ENCODE results near the gene SAMMSON.

SAMMSON gene

DNA sequence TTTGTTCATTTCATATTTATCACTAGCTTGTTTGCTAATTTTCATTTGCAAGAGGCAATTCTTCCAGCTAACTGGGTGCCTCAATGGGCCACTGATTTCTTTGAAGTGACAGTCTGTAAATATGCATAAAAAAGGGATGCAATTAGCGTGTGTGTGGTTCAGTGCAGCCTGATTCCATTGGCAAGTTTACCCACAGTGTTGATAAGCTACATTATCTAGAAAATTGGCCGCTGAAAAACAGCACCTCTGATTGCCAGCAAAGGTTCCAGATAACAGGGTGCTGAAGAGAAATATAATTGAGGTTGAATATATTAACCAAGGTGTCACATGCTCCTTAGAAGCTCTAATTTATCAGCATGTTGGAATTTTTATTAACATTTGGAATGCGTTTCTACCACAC, 76.9 kb downstream of the SAMMSON start:
- Mint-ChIP-seq H3K4me3 (no peak overlapping the region), H3K9me3 (peaks cover 1% of the 10 kb centered on the region in 2 donors), H3K27ac (no peak overlapping the region), H3K4me1 (ENCODE audit: low read depth in 2 of 2) (no peaks in the 10 kb centered on the region), H3K36me3 (ENCODE audit: insufficient read depth) (no peaks in the 10 kb centered on the region), H3K27me3 (peaks cover 2 to 9% of the 10 kb centered on the region in 2 donors)
- ATAC-seq (replicated peaks) = no peak
- DNase-seq = no peak

DNA sequence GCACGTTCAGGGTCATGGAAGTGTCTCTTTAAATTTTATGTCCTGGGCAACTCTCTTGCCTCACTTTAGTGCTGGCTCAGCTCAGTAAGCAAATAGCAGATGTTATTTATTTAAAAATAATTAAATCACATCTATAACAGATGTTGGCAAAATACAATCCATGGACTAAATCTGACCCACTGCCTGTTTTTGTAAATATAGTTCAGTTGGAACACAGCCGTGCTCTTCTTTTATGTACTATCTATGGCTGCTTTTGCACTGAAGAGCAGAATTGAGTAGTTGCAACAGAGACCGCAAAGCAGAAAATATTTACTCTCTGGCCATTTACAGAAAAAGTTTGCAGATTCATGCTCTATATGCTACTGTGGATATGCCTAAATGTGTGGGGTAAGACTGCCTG, 79.2 kb downstream of the SAMMSON start:
- Mint-ChIP-seq H3K36me3 (ENCODE audit: insufficient read depth) (no peaks in the 10 kb centered on the region), H3K9me3 (peaks cover 4 to 8% of the 10 kb centered on the region in 2 donors), H3K27me3 (peaks cover 8 to 9% of the 10 kb centered on the region in 2 donors), H3K4me3 (no peak overlapping the region), H3K27ac (no peak overlapping the region), H3K4me1 (ENCODE audit: low read depth in 2 of 2) (no peaks in the 10 kb centered on the region)
- DNase-seq (no peak), ATAC-seq (replicated peaks) (no peak)

DNA sequence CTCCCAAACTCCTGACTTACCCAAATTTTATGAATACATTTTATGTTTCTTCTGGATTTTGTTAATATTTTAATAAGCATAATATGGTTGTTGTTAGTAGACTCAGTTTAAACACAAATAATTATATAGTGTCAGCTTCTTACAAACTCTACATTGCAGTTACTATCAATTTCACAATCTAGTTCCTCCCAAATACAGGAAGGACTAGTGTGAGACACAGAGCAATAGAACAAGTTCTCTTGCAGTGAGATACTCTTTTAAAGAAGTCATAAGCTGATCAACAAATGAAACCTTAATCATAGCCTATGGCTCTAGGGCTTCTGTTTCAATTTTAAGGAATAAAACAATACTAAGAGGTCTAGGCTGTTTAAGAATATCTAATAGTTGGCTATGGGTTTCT, 86.1 kb downstream of the SAMMSON start:
- DNase-seq (no peak), ATAC-seq (replicated peaks) (no peak)
- Mint-ChIP-seq H3K9me3 (peaks cover 4 to 8% of the 10 kb centered on the region in 2 donors), H3K27ac (no peak overlapping the region), H3K4me1 (ENCODE audit: low read depth in 2 of 2) (no peaks in the 10 kb centered on the region), H3K36me3 (ENCODE audit: insufficient read depth) (no peaks in the 10 kb centered on the region), H3K4me3 (no peak overlapping the region), H3K27me3 (peaks cover 0 to 8% of the 10 kb centered on the region in 2 donors)

DNA sequence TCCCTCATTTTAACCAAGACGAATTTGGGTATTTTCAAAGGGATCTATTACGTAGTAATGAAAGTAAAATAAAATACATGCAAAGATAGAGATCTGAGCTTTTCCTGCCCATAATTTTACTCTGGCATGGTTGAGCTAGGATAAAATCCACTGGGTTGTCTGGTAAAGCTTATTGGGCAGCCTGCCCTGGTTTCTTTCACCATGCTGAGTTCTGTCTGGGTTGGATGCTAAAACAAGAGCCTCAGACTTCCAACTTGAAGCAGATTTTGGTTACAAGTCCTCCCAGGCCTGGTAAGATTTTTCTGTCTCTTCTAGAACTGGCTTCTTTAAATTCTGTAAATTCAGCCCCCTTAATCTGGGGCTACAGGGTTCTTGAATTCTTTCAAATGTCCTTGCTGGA, 86.8 kb downstream of the SAMMSON start:
- DNase-seq = no peak
- ATAC-seq (replicated peaks) = no peak
- Mint-ChIP-seq H3K4me3 (no peak overlapping the region), H3K27me3 (peaks cover 0 to 7% of the 10 kb centered on the region in 2 donors), H3K27ac (no peak overlapping the region), H3K9me3 (peaks cover 3 to 7% of the 10 kb centered on the region in 2 donors), H3K4me1 (ENCODE audit: low read depth in 2 of 2) (no peaks in the 10 kb centered on the region), H3K36me3 (ENCODE audit: insufficient read depth) (no peaks in the 10 kb centered on the region)

DNA sequence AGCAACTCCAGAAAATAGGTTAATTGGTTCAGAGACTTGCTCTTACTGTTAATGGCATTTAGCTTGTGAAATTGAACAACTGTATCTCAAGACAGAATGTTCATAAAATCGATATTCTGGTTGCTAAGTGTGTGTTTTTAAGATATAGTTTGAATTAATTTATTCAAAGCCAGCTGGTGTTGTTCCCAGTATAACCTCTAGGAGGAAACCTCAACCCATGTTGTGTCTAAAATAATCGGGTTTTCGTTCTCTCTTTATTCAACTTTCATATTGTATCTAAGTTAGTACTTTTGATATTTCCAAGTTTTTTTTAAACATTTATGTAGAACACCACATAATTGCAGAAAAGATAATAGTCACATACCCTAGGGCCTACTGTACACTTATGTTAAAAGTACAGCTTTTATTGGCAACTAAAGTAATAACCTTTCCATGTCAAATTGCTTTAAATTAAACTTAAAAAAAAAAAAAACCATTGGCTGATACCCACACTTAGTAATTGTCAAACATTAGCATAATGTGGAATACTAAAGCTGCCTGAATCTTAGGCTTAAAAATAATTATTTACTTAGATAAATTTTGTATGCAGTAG, 90.9 kb downstream of the SAMMSON start:
- H3K27me3 Mint-ChIP-seq = no peaks in the 10 kb centered on the region
- ATAC-seq (replicated peaks) (no peak), DNase-seq (no peak)
- H3K9me3 Mint-ChIP-seq = no peaks in the 10 kb centered on the region
- no peaks in the 10 kb centered on the region for H3K4me1 Mint-ChIP-seq (ENCODE audit: low read depth in 2 of 2)
- no peak overlapping the region for H3K27ac Mint-ChIP-seq
- H3K4me3 Mint-ChIP-seq = no peak overlapping the region
- H3K36me3 Mint-ChIP-seq (ENCODE audit: insufficient read depth) = no peaks in the 10 kb centered on the region

DNA sequence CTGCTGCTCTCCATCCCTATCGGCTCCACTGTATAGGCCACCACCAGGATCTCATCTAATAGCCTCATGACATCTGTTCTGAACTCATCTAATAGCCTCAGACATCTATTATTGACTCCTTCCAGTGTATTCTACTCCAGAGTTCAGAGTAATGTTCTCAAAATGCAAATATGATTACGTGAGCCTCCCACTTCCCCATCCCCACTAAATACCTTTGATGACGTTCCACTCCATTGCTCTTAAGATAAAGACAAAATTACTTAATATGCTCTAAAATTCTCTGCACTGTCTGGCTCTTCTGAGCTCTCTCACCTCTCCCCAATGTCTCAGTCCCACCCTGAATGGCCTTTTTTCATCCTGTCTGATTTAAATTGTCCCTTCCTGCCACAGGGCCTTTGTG, 94.7 kb downstream of the SAMMSON start:
- no peak for DNase-seq
- no peaks in the 10 kb centered on the region for H3K4me1 Mint-ChIP-seq (ENCODE audit: low read depth in 2 of 2)
- no peaks in the 10 kb centered on the region for H3K36me3 Mint-ChIP-seq (ENCODE audit: insufficient read depth)
- no peak for ATAC-seq (replicated peaks)
- no peaks in the 10 kb centered on the region for H3K9me3 Mint-ChIP-seq
- no peaks in the 10 kb centered on the region for H3K27me3 Mint-ChIP-seq
- H3K4me3 Mint-ChIP-seq = no peak overlapping the region
- H3K27ac Mint-ChIP-seq = no peak overlapping the region

DNA sequence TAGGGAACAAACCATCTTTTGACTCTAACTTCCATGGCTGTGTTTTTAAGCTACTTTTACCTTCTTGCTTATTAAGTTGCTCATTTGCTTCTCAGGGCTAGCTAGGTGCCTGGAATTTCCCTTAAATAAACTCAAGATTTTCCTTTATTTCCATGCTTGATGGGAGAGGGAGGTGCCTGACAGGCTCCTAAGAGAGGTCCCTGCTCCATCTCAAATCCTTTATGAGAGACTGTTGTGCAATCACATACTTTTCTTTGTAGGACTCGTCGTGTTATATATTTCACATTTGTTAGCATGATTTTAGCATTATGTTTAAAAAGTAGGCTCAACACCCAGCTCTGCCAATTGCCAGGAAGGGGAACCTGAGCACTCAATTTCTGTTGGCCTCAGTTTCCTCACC, 95.7 kb downstream of the SAMMSON start:
- peaks cover 0 to 4% of the 10 kb centered on the region in 2 donors for H3K9me3 Mint-ChIP-seq
- no peak overlapping the region for H3K4me3 Mint-ChIP-seq

DNA sequence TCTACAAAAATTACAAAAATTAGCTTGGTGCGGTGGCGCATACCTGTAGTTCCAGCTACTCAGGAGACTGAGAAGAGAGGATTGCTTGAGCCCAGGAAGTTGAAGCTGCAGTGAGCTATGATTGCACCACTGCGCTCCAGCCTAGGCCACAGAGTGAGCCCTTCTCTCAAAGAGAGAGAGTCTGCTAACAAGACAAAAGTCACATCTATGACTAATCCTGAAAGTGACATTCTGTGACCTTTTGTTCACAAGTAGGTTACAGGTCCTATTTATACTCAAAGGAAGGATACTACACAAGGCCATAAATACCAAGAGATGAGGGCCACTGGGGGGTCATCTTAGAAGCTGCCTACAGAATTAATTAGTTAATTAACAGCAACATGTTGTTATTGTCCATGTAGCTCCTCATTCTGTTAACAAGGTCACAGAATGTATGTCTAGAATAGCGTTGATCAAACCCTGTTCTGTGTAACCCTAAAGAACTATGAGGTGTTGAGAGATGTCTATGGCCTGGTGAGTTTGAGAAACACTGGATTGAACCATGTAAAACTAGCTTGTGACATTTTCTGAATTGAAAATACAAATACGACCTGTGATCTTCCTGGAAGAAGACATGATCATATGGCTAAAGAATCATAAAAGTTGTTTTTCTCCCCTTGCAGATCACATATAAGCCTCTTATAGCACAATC, 97.0 kb downstream of the SAMMSON start:
- DNase-seq = no peak
- H3K9me3 Mint-ChIP-seq = peaks cover 0 to 4% of the 10 kb centered on the region in 2 donors
- no peak overlapping the region for H3K27ac Mint-ChIP-seq
- no peaks in the 10 kb centered on the region for H3K36me3 Mint-ChIP-seq (ENCODE audit: insufficient read depth)
- no peak overlapping the region for H3K4me3 Mint-ChIP-seq
- no peaks in the 10 kb centered on the region for H3K27me3 Mint-ChIP-seq
- no peaks in the 10 kb centered on the region for H3K4me1 Mint-ChIP-seq (ENCODE audit: low read depth in 2 of 2)
- ATAC-seq (replicated peaks) = no peak

More for the DNA sequence above, 95.7 kb downstream of the SAMMSON start:
- no peaks in the 10 kb centered on the region for H3K4me1 Mint-ChIP-seq (ENCODE audit: low read depth in 2 of 2)
- ATAC-seq (replicated peaks) = no peak
- no peaks in the 10 kb centered on the region for H3K27me3 Mint-ChIP-seq
- DNase-seq = no peak
- H3K27ac Mint-ChIP-seq = no peak overlapping the region
- H3K36me3 Mint-ChIP-seq (ENCODE audit: insufficient read depth) = no peaks in the 10 kb centered on the region

DNA sequence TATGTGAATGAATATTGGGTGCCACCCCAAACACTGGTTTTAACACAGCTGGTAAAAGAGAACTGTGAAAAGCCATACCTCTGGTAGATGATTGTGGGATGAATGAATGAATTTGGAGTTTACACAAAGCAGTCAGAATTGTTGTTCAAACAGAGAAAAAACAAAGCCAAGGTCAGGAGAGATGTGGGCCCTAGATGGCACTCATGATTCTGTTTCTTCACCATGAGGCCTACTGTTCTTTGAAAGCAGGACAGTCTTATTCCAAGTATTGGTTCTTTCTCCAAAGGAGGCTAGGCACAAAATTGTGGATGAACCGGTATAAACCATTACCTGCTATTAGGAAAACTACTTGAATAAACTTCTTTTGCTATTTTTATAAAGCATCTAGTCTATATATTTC, 97.6 kb downstream of the SAMMSON start:
- H3K4me1 Mint-ChIP-seq (ENCODE audit: low read depth in 2 of 2) = no peaks in the 10 kb centered on the region
- H3K27ac Mint-ChIP-seq = no peak overlapping the region
- no peak overlapping the region for H3K4me3 Mint-ChIP-seq
- H3K27me3 Mint-ChIP-seq = no peaks in the 10 kb centered on the region
- no peak for ATAC-seq (replicated peaks)
- no peaks in the 10 kb centered on the region for H3K36me3 Mint-ChIP-seq (ENCODE audit: insufficient read depth)
- peaks cover 0 to 4% of the 10 kb centered on the region in 2 donors for H3K9me3 Mint-ChIP-seq
- no peak for DNase-seq

DNA sequence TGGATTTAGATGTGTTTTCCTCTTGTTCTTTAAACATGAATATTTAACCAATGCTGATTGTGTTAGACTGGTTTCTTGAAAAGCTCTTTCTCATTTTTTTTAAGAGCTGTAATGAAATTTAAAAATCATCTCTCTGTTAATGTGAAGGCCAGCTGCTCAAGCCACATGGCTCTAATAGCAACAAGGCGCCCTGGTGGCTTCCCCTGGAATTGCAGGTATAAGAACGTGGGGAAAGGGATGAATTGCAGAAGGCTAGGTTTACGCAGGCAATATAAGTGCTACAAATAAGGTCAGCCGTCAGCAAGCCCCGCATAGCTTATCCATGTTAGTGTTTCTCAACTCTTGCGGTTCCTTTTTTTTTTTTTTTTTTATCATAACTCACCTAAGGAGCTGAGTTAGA, 108.5 kb downstream of the SAMMSON start:
- H3K36me3 Mint-ChIP-seq (ENCODE audit: insufficient read depth) = no peaks in the 10 kb centered on the region
- ATAC-seq (replicated peaks) = no peak

DNA sequence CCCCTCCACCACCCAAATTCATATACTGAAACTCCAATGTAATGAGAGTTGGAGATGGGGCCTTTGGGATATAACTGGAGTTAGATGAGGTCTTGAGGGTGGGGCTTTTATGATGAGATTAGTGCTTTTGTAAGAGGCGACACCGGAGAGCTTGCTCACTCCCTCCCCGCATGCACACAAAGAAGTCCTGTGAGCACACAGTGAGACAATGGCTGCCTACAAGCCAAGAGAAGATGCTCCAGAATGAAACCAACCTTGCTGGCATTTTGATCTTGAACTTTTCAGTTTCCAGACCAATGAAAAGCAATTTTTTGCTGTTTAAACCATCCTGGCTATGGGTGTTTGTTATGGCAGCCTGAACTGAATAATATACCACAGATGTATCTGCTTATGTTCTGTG, 109.0 kb downstream of the SAMMSON start:
- Mint-ChIP-seq H3K4me3 (no peak overlapping the region), H3K9me3 (peaks cover 0 to 5% of the 10 kb centered on the region in 2 donors), H3K27ac (no peak overlapping the region), H3K27me3 (no peaks in the 10 kb centered on the region), H3K36me3 (ENCODE audit: insufficient read depth) (no peaks in the 10 kb centered on the region), H3K4me1 (ENCODE audit: low read depth in 2 of 2) (no peaks in the 10 kb centered on the region)
- no peak for ATAC-seq (replicated peaks)
- DNase-seq = no peak

More for the DNA sequence above, 108.5 kb downstream of the SAMMSON start:
- DNase-seq = no peak
- no peaks in the 10 kb centered on the region for H3K27me3 Mint-ChIP-seq
- H3K4me1 Mint-ChIP-seq (ENCODE audit: low read depth in 2 of 2) = no peaks in the 10 kb centered on the region
- H3K4me3 Mint-ChIP-seq = no peak overlapping the region
- H3K27ac Mint-ChIP-seq = no peak overlapping the region
- peaks cover 0 to 5% of the 10 kb centered on the region in 2 donors for H3K9me3 Mint-ChIP-seq

DNA sequence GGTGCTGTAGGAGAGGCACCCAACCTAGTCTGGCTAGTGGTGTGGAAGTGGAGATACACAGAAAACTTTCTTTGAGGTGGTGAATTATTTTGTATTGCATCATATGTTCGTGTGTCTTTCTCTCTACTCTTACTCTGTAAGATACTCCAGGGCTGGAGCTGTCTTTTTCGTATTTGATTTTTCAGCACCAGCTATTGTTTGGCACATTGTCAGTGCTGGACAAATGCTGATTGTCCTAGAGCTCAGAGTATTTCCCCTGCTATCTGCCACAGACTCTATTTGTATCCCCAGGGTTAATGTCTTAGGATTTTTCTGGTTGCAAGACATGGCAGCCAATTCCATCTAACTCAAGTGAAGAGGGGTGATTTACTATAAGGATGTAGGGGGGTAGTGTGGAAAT, 110.5 kb downstream of the SAMMSON start:
- Mint-ChIP-seq H3K36me3 (ENCODE audit: insufficient read depth) (no peaks in the 10 kb centered on the region), H3K27me3 (no peaks in the 10 kb centered on the region), H3K9me3 (peaks cover 0 to 5% of the 10 kb centered on the region in 2 donors), H3K4me3 (no peak overlapping the region), H3K27ac (no peak overlapping the region), H3K4me1 (ENCODE audit: low read depth in 2 of 2) (no peaks in the 10 kb centered on the region)
- ATAC-seq (replicated peaks) = no peak
- DNase-seq = no peak

DNA sequence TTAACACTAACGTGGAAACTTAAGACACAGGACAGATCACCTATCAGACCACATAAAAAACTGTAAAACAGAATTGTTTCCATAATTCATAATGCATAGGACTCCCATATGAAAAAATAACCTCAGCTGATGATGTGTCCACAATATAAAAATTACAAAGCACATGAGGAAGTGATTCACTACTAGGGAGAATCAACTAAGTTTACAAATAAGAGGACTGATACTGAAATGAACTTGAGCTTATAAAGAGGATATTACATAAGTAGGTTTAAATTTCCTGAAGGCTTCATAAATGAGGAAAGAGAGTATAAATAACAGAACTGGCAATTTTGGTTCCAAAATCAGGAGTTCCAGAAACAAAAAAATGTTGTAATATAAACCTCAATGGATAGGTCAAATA, 111.9 kb downstream of the SAMMSON start:
- Mint-ChIP-seq H3K36me3 (ENCODE audit: insufficient read depth) (no peaks in the 10 kb centered on the region), H3K27ac (no peak overlapping the region), H3K9me3 (peaks cover 0 to 6% of the 10 kb centered on the region in 2 donors), H3K4me1 (ENCODE audit: low read depth in 2 of 2) (no peaks in the 10 kb centered on the region), H3K27me3 (no peaks in the 10 kb centered on the region), H3K4me3 (no peak overlapping the region)
- no peak for ATAC-seq (replicated peaks)
- DNase-seq = no peak

DNA sequence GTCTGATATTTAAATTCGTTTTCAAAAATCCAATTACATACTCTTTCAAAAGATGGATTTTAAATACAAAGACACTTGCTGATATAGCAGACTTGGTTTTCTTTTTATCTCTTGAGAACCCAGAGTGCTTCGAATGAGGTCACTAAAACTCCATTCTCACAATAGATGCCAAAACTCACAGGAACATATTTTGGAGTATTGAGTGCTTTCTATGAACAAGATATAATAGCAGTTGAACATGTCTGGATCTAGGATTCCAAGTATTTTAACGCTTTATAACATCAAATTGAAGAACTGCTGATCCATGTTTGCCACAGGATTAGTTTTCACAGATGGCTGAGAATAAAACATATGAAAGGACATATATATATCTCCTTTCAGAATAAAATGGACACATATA, 113.2 kb downstream of the SAMMSON start:
- Mint-ChIP-seq H3K27ac (no peak overlapping the region), H3K36me3 (ENCODE audit: insufficient read depth) (no peaks in the 10 kb centered on the region), H3K9me3 (peaks cover 0 to 6% of the 10 kb centered on the region in 2 donors), H3K27me3 (no peaks in the 10 kb centered on the region), H3K4me3 (no peak overlapping the region), H3K4me1 (ENCODE audit: low read depth in 2 of 2) (no peaks in the 10 kb centered on the region)
- ATAC-seq (replicated peaks) (no peak), DNase-seq (no peak)
